VCaP (cell line): ENCODE results near the gene CD7.
A peak's percentile ranks its signal among the peaks of the same experiment; 100 is the strongest.

Experiments used
- H3K27ac ChIP-seq: fragments of 450-650 bp; 2 replicates; pipeline ENCODE4 v1.5.1; 2017
- CTCF ChIP-seq: fragments of 450-650 bp; conservative IDR thresholded peaks from 2 replicates; pipeline ENCODE4 v1.5.1; 2017; ENCODE audit warnings: mild to moderate bottlenecking, moderate library complexity

Gene CD7

GRCh38 chr17:82283208-82283749 lies 34.1 kb downstream of the CD7 start:
- peak overlapping the region; percentile 31; the same call in 1 of the 2 replicates for H3K27ac ChIP-seq
- TF ChIP-seq CTCF: no peak

GRCh38 chr17:82282239-82283207 lies 34.9 kb downstream of the CD7 start:
- peak overlapping the region; percentile 31; the same call in 1 of the 2 replicates for H3K27ac ChIP-seq
- TF ChIP-seq CTCF: no peak

- TF ChIP-seq CTCF: no peak
- H3K27ac ChIP-seq: no peak overlapping the region
Measured at GRCh38 chr17:82281502-82282238, 35.7 kb downstream of the CD7 start.

- no peak for TF ChIP-seq CTCF
- H3K27ac ChIP-seq: no peak overlapping the region
Measured at GRCh38 chr17:82281076-82281475, 36.3 kb downstream of the CD7 start.

- no peak for TF ChIP-seq CTCF
- no peak overlapping the region for H3K27ac ChIP-seq
Measured at GRCh38 chr17:82280537-82280936, 36.9 kb downstream of the CD7 start.

GRCh38 chr17:82278786-82279391 lies 38.5 kb downstream of the CD7 start:
- TF ChIP-seq CTCF: no peak
- H3K27ac ChIP-seq: no peak overlapping the region

GRCh38 chr17:82278308-82278707 lies 39.1 kb downstream of the CD7 start:
- no peak overlapping the region for H3K27ac ChIP-seq
- no peak for TF ChIP-seq CTCF
